NCI-H524 (cell line): ENCODE results near the gene SCN2B.
A peak's percentile ranks its signal among the peaks of the same experiment; 100 is the strongest.
"Not testable (repeated sequence)": the region's sequence is repeated elsewhere in the genome, so short reads cannot be mapped to it uniquely, and the experiment has no call there.

Experiments
- DNase-seq, 2 experiments: peaks; one replicate each; lab custom pipeline; 2025; lab: John Stamatoyannopoulos, UW

The SCN2B gene

DNA sequence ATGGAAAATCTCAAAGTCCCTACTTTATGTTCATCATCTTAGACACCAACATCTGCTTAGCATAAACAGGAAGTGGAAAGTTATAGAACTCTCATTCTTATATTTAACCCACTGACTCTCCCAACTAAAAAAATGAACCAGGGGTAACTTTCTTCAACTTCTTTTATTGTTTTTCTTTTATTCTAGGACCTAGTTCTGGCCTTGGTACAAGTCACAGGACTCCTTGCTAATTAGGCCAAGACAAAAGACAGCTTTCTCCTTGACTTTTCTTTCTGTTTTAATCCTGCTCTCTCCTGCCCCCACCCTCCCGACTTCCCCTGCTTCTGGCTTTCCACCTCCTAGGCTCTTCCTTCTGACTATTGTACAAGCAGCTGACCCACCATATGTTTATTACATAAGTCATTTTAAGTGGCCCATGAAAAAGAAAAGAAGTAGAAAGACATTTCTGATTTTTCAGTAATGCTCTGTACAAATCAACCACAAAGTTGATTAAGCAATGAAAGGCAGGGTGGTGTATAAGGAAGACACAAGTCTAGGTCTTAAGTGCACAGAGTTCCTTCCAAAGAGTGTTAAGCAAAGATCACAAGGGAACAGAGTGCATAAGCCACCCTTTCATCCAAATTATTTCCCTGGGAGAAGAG, 30.1 kb upstream of the SCN2B start:
- peak; percentile 2 to 56 for DNase-seq

DNA sequence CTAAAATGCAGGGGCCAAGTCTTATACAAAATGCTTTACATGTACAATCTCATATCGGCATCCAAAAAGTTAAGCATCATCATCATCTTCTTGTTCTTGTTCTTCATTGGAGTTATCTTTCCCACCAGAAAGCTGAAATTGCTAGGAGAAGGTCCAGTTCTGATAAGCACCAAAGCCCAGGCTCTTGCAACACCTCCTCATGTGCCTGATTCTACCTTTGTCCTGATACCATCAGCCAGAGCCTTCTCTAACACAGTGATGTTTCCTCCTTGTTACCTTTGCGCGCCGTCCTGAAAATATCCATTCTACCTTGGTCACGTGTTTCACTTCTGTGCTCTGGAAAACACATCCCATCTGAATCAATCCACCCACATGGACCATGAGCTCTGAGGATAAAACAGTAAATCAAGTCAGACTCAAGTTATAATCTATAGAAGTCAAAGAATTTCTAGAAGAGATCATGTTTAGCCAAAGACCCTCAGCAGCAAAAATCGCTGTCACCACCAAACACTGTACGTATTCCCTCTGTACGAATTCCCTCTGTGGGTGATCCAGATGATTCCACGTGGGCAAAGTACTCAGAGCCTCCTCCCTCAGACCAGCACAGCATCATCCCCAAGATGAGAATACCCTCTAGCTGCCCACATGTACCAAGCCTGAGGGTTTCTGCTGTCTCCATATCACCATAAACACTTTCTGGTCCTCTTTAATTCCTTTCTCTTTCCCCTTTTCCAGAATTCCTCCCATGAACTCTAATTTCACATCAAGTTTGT, 29.4 kb upstream of the SCN2B start:
- DNase-seq: no peak

DNA sequence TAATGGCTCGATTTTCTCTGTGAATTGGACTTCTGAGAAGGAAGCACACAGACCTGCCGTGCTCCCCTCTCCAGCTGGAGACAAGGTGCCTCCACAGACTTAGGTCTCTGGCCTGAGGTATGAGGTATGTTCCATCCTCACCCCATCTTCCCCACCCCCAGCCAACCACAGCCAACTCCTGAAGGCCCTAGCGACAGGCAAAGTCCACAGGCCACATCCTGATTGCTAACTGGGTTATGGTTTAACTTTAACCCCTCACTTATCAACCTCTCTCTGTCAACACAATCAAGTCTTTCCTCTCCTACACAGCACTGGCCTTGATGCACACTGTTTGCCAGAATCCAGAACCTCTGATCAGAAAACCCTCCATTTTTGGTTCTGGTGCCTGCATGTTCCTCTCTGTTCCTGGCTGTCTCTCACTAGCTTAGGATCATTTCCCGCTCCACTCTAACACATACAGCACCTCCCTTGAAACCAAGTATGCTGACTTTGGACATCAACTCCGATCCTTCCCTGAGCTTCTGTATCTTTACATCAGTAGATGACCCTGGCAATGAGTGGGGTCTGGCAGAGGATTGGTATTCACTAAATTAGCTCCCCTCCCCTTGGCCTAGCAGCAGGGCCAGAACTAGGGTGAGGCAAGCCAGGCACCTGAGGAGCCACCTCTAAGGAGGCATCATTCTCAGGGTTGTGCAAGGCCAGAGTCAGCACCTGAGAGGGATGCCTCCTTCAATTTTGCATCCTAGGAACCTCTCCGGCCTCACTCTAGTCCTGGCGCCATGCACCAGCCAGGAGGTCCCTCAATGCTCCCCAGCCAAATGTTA, 26.4 kb upstream of the SCN2B start:
- no peak for DNase-seq

DNA sequence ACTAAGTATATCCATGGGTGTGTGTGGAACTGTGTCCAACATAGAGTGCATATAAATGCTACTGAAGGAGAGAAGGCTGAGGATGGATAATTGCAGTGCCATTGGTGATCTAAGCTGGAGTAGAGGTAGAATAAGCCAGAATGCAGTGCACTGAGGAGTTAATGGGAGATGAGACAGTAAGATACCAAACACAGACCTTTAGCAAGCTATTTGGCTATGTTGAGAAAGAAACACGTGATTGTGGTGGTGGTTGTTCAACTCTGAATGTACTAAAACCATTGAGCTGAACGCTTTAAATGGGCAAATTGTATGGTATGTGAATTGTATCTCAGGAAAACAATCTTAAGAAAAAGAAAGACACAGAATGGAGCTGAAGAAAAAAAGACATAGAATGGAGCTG, 25.5 kb upstream of the SCN2B start:
- no peak for DNase-seq

DNA sequence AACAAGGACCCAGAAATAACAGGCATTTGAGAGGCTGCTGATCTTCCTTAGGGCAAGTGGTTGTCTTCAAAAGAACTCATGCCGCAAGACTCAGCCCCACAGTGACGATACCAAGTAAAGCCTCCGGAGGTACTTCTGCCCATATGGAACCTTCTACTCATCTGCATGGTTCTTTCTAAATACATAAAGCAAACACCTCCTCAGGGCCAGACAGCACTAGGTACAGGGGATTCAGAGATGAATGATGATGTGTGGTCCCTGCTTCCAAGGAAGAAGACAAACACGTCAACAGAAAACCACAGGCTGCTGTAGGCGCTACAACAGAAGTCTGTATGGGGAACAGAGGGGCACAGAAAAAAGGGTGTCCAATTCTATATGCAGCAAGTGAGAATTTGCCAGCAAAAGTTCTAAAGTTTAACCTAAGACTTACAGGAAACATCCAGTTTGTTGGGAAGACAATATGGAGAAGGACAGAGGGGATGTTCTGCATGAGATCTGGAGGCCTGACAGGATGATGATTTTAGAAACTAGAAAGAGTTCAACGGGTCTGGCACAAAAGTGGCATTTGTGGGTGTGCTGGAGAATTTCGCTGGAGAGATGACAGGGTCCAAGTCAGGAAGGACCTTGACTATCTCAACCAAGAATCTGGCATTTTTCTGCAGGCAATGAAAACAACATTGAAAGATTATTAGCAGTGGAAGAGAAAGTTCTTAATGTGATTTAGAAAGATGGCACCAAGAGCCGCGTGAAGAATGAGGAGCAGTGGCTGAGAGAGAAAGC, 24.7 kb upstream of the SCN2B start:
- DNase-seq: no peak

DNA sequence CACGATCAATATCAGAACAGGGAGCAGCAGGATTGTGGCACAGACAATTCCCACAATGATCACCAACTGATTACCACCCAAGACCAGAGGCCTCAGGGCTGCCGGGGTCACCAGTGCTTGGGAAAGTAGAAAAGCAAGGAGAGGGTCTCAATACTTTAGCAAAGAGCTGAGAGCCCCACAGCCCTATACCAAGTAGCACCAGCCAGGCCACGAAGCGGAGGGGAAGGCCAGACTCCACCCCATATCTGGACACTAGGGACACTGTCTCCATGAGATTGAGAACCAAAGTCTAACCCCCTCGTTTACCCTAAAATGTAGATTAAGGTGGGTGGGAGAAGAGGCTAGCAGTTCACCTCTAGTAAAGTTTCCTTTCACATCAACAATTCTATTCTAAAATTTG, 24.1 kb upstream of the SCN2B start:
- DNase-seq: no peak

DNA sequence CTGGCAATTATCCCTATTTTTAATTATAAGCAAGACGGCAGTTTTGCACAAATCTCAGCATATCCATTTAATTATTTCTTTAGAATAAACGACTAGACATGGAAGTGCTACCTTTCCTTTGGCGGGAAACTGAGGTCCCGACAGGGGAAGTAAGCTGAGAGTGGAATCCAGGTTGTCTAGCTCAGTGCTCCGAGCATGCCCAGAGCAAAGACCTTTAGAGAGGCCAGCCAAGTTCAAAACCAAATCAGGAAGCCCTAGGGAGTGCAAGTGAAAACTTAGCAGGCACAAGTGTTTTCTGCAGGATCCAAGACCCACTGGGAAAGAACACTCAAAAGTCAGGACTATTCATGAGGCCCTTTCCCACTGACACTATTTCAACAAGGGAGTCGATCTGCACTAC, 22.7 kb upstream of the SCN2B start:
- no peak for DNase-seq

DNA sequence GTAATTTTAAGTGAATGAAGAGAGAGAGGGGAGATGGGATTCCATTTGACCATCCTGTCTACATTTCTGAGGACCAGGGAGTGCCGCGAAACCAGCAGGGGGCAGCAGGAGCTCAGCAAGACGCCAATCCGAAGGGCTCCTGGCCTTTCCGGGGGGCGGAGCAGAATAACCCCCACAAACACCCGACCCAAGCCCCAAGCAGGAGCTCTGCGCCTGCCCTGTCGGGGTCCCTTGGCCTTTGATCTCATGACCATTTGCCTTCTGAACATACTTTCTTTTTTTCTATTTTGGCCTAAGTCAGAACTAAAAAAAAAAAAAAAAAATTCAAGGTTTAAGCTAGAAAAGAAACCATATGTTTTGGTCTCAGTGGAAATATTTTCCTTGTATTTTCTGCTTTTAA, 21.9 kb upstream of the SCN2B start:
- DNase-seq: peak; percentile 2 to 49

DNA sequence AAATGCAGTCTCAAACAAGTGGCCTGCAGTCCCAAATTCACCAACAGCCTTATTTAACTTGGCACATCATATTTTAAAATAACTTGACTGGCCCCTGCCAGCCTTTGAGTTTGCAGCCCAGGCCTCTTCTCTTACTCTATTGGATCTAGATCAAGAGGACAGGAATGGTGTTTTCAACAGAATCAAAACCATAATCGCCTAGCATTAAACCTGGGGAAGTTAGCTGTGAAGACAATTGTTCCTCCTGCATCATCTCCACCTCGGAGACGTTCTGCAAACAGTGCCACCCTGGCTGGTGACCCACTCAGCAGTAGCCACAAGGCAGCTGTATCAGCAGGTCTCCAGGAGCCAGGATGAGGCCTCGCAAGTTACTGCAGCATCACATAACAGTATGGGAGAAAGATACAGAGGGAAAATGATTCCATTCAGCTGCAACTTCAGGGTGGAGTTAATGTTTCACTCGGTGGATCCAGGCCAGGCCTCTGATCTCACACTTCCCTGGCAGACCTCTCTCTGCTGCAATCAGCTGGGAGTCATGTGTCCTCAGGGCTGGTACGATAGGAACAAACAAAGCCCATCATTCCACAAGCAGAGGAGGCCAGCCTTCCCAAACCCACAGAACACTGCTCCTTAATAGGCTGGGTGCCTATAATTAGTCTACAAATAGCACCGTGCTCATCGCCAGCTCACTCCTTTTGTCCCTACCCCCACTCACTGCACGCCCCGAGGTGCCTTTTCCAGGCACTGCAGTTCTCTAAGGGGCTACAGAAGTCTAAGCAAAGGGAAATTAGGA, 18.6 kb upstream of the SCN2B start:
- no peak for DNase-seq

DNA sequence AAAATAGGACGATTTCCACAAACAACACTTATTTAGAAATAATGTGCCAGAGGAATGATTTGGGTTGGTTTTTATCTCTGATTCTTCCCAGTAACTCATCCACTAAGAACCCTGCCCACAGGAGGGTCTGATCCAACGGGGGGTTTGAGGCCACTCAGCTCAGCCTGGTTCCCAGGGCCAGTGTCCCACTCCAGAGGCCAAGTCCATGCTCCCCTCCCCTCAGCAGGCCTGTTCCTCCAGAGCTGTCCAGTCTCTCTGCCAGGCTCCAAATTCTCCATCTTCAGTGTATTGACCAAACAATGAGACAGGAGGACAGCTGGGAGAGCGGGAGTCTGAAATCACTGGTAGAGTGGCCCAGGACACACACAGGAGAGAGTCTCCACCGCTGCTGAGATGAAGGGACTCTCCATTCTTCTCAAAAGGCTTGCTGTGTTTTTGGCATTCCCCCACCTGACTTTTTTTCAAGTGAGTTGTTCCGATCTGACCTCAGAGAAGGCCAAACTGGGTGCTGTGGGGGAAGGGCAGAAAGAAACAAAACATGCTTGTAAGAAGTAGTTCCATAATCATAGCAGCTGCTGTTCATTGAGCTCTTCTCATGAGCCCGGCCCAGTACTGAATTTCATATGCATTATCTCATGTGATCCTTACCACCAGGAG, 17.6 kb upstream of the SCN2B start:
- DNase-seq: no peak

DNA sequence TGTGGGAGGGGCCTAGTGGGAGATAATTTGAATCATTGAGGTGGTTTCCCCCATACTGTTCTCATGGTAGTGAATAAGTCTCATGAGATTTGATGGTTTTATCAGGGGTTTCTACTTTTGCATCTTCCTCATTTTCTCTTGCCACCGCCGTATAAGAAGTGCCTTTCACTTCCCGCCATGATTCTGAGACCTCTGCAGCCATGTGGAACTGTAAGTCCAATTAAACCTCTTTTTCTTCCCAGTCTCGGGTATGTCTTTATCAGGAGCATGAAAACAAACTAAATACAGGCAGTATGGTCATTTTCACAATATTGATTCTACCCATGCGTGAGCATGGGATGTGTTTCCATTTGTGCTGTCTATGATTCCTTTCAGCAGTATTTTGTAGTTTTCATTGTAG, 16.4 kb upstream of the SCN2B start:
- DNase-seq: not testable (repeated sequence)

DNA sequence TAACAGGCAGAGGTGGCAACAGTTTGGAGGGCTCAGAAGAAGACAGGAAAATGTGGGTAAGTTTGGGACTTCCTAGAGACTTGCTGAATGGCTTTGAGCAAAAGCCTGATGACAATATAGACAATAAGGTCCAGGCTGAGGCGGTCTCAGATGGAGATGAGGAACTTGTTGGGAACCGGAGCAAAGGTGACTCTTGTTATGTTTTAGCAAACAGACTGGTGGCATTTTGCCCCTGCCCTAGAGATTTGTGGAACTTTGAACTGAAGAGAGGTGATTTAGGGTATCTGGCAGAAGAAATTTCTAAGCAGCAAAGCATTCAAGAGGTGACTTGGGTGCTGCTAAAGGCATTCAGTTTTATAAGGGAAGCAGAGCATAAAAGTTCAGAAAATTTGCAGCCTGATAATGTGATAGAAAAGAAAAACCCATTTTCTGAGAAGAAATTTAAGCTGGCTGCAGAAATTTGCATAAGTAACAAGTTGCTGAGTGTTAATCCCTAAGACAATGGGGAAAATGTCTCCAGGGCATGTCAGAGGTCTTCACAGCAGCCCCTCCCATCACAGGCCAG, 14.6 kb upstream of the SCN2B start:
- not testable (repeated sequence) for DNase-seq

DNA sequence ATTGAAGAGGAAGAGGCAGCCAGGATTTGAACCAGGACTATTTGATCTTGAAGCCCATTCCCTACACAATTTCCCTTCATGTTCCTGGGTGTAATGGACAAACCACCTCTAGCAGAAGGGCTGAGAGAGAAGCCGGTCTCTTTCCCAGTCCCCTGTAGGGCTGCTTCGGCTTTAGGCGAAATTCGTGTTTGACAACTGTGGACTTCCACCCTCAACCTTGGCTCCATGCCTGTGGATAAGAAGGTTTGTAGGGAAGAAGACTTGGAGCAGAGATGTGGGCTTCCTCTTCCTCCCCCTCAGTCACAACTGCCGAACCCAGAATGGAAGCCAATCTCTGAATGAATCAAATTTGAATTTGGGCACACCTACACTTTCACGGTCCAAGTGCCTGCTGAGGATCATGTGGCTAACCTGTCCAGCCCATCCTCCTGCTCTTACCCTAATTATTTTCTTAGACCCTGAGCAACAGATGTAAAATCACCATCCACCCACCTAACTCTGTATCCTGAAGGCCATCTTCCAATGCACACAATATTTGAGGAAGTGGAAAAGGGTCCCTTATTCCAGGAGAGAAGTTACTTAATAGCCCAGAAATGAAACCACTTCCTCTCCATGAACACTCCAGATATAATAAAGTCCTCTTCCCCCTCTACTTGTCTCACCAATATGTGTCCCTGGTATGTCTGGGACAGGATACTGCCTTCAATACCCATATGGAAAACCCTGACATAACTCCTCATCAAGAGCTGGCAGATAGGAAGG, 10.1 kb upstream of the SCN2B start:
- no peak for DNase-seq

DNA sequence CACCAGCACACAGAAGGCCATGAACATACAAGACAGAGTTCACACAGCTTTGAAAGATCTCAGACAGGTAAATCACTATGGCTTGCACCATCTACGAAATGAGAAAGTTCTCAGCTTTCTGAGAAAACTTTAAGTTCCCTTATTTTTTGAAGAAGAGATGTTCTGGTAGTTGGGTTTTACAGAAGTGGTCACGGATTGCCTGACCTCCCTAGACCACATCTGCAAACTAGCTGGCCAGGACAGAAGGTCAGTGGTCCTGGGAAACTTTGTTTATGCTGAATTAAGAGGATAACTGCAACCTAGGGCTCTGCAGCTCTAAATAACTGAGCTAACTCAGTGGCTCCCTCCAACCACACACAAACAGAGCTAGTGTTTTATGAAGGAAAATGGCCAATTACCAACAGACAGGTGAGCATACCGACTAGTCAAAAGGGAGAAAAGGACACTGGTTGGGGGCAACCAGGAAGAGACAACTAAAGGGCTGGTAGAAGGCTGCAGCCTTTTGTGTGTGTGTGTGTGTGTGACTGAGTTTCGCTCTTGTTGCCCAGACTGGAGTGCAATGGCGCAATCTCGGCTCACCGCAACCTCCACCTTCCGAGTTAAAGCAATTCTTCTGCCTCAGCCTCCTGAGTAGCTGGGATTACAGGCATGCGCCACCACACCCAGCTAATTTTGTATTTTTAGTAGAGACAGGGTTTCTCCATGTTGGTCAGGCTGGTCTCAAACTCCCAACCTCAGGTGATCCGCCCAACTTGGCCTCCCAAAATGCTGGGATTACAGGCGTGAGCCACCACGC, 8.5 kb upstream of the SCN2B start:
- no peak for DNase-seq

DNA sequence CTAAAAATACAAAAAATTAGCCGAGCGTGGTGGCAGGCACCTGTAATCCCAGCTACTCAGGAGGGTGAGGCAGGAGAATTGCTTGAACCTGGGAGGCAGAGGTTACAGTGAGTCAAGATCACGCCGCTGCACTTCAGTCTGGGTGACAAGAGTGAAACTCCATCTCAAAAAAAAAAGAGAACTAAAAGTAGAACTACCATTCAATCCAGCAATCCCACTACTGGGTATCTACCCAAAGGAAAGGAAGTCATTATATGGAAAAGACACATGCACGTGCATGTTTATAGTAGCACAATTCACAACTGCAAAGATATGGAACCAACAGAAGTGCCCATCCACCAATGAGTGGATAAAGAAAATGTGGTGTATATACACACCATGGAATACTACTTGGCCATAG, 7.3 kb upstream of the SCN2B start:
- not testable (repeated sequence) for DNase-seq

DNA sequence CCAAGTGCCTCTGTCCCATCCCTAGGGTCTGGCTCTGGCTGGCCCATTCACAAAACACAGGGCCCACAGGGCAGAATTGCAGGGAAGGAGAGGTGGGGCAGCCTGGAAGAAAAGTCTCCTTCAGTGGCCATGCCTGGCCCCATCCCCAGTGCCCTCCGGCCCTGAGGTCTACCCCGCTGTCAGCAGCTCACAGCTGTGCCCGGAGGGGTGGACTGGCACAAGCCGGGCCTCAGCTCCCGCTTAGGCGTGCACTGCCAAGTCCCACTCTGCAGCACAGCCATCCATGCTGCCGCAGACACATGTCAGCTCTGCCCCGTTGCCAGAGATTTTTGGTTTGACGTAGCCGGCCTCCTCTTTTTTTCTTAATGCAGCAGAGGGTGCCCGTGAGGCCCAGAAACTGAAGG, 3.9 kb upstream of the SCN2B start:
- peak; percentile 8 to 74 for DNase-seq

DNA sequence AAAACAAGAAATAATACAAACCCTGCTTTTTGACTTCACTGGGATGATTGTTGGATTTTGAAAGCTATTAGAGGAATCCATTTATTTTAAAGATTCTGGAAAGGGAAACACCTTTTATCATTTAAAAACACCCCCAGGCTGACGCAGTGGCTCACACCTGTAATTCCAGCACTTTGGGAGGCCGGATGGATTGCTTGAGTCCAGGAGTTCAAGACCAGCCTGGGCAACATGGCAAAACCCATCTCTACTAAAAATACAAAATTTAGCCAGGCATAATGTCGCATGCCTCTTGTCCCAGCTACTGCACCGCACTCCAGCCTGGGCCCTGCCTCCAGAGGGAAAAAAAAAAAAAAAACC, 317 bp upstream of the SCN2B start:
- no peak for DNase-seq

DNA sequence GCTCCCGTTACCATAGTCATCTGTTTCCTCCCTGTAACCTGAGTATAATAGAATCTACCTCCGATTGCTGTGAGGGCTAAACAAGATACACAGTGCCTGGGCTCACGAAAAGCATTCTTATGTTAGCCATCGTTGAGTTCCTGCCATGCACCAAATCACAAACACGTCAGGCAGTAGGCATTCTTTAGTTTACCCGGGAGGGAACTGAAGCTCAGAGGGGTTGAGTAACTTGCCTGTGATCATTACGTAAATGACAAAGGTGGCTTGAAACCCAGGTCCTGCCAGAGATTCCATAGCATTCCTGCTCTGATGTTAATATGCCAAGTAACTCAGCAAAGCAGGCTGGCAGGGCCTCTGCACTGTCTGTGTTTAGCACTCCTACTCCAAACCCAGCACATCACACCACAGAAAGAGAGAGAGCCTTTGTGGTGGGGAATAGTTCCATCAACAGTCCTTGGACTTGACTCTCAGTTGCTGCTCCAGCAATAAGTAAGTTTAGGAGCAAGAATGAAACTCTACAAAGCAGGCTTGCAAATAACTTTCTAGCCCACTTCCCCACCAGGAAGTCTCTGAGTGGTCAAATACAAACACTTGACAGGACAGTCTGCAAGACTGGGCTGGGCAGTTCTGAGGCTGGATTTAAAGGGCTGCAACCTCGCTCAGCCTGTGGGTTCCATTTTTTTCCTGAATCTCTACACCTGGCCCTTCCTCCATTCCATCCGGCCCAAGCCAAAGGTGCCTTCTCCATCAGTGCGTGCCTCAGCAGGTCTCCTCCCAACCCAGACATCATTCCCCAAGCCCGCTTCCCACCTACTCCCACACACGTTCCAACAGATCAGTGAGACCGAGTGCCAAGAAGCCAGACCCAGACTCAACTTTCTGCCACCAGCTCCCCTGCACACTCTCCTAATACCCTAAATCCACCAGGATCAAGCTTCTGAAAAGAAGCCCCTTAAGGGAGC, 1.1 kb downstream of the SCN2B start:
- DNase-seq: no peak
